Measurements from ENCODE around the gene HPCAL4.

The HPCAL4 gene

GRCh38 chr1:39691383-39692151 lies at the start of gene HPCAL4:
HPCAL4 (minus strand) TSS chr1:39691433; CDS start chr1:39684603, 6,830 bp downstream.
- TF ChIP-seq CTCF (IDR thresholded peaks at IDR 0.05), result no peak

GRCh38 chr1:39738622-39739366 lies 47.6 kb upstream of the HPCAL4 start, which contains the start of gene PPIE:
PPIE (plus strand) TSS chr1:39738882; CDS start chr1:39738901, 19 bp downstream.
- no peak for TF ChIP-seq CTCF (IDR thresholded peaks at IDR 0.05)

GRCh38 chr1:39737546-39738169 lies 46.4 kb upstream of the HPCAL4 start:
- no peak for TF ChIP-seq CTCF (IDR thresholded peaks at IDR 0.05)

GRCh38 chr1:39735731-39736130 lies 44.5 kb upstream of the HPCAL4 start:
- no peak for TF ChIP-seq CTCF (IDR thresholded peaks at IDR 0.05)

- TF ChIP-seq CTCF (IDR thresholded peaks at IDR 0.05), result no peak
Observed at GRCh38 chr1:39733161-39733560, 41.9 kb upstream of the HPCAL4 start.

GRCh38 chr1:39732730-39733129 lies 41.5 kb upstream of the HPCAL4 start:
- no peak for TF ChIP-seq CTCF (IDR thresholded peaks at IDR 0.05)

GRCh38 chr1:39729842-39730241 lies 38.6 kb upstream of the HPCAL4 start:
- no peak for TF ChIP-seq CTCF (IDR thresholded peaks at IDR 0.05)

All from LNCAP (cell line).